Mesenchymal stem cell (in vitro differentiated cells and primary cell): ENCODE measurements around the gene ZNF396.

Experiments
- DNase-seq: peaks from one replicate; pipeline ENCODE4 v3.0.0-alpha.2; 2013
- H2AFZ ChIP-seq: one replicate; pipeline ENCODE4 v1.6.1; 2013; ENCODE audit warnings: low read depth, mild to moderate bottlenecking, control low read depth, inconsistent platforms, low read length, moderate library complexity
- H2AK5ac ChIP-seq: 2 replicates; pipeline ENCODE4 v1.6.1; 2013; ENCODE audit warnings: low read length, moderate library complexity, mild to moderate bottlenecking, inconsistent platforms; ENCODE audit not compliant: severe bottlenecking
- H2BK120ac ChIP-seq: one replicate; pipeline ENCODE4 v1.6.1; 2013; ENCODE audit warnings: low read depth, mild to moderate bottlenecking, inconsistent platforms, low read length, moderate library complexity
- H2BK12ac ChIP-seq, 2 experiments: one replicate each; pipeline ENCODE4 v1.6.1; 2013; ENCODE audit warnings: inconsistent platforms in 2 of 2, low read length in 2 of 2, mild to moderate bottlenecking in 2 of 2, moderate library complexity in 2 of 2, control low read depth in 1 of 2
- H2BK15ac ChIP-seq: one replicate; pipeline ENCODE4 v1.6.1; 2013; ENCODE audit warnings: mild to moderate bottlenecking, low read depth, inconsistent platforms; ENCODE audit not compliant: poor library complexity, severe bottlenecking
- H2BK5ac ChIP-seq: 2 replicates; pipeline ENCODE4 v1.6.1; 2013; ENCODE audit warnings: low read depth, mild to moderate bottlenecking, low read length, control low read depth, inconsistent platforms; ENCODE audit not compliant: poor library complexity, severe bottlenecking
- H3K14ac ChIP-seq, 2 experiments: one replicate each; pipeline ENCODE4 v1.6.1; 2013; ENCODE audit warnings: inconsistent platforms in 2 of 2, low read length in 2 of 2, control low read depth in 1 of 2, mild to moderate bottlenecking in 1 of 2, moderate library complexity in 1 of 2
- H3K18ac ChIP-seq, 2 experiments: one replicate each; pipeline ENCODE4 v1.6.1; 2013; ENCODE audit warnings: inconsistent platforms in 2 of 2, low read length in 2 of 2, control low read depth in 1 of 2, low read depth in 1 of 2, mild to moderate bottlenecking in 1 of 2
- H3K23ac ChIP-seq, 2 experiments: one replicate each; pipeline ENCODE4 v1.6.1; 2013; ENCODE audit warnings: inconsistent platforms in 2 of 2, low read length in 2 of 2, mild to moderate bottlenecking in 2 of 2, moderate library complexity in 2 of 2, control low read depth in 1 of 2
- H3K27ac ChIP-seq: 2 replicates; pipeline ENCODE4 v1.5.1; 2013; ENCODE audit warnings: mild to moderate bottlenecking, moderate library complexity, low read length, control low read depth, inconsistent platforms; ENCODE audit not compliant: poor library complexity, severe bottlenecking
- H3K27me3 ChIP-seq, 2 experiments: 2 replicates each; pipeline versions ENCODE4 v1.6.1 to v1.7.0; 2013; ENCODE audit warnings: low read length in 2 of 2, mild to moderate bottlenecking in 2 of 2, moderate library complexity in 2 of 2, control low read depth in 1 of 2, inconsistent platforms in 1 of 2; ENCODE audit not compliant: control insufficient read depth in 1 of 2, insufficient read depth in 1 of 2
- H3K36me3 ChIP-seq, 2 experiments: 2 replicates each; pipeline versions ENCODE4 v1.6.1 to v1.7.0; 2013; ENCODE audit warnings: low read length in 2 of 2, control low read depth in 1 of 2, inconsistent platforms in 1 of 2, low read depth in 1 of 2, mild to moderate bottlenecking in 1 of 2; ENCODE audit not compliant: insufficient read depth in 2 of 2, control insufficient read depth in 1 of 2
- H3K4ac ChIP-seq, 2 experiments: one replicate each; pipeline ENCODE4 v1.6.1; 2013; ENCODE audit warnings: inconsistent platforms in 2 of 2, low read length in 2 of 2, mild to moderate bottlenecking in 2 of 2, moderate library complexity in 2 of 2, control low read depth in 1 of 2, low read depth in 1 of 2
- H3K4me1 ChIP-seq: 2 replicates; pipeline ENCODE4 v1.6.1; 2013; ENCODE audit warnings: low read depth, low read length, control low read depth; ENCODE audit not compliant: control insufficient read depth, insufficient read depth
- H3K4me2 ChIP-seq: 2 replicates; pipeline ENCODE4 v1.6.1; 2013; ENCODE audit warnings: low read length, mild to moderate bottlenecking, inconsistent platforms; ENCODE audit not compliant: poor library complexity, severe bottlenecking
- H3K4me3 ChIP-seq, 2 experiments: 2 replicates each; pipeline versions ENCODE4 v1.5.1 to v1.7.0; 2013; ENCODE audit warnings: low read length in 2 of 2, mild to moderate bottlenecking in 2 of 2, control low read depth in 1 of 2, low read depth in 1 of 2; ENCODE audit not compliant: insufficient read depth in 1 of 2
- H3K79me1 ChIP-seq: replicated peaks from 2 replicates; pipeline ENCODE4 v1.6.1; 2013; ENCODE audit warnings: mild to moderate bottlenecking, control low read depth, low read length, inconsistent platforms; ENCODE audit not compliant: poor library complexity, severe bottlenecking
- H3K9ac ChIP-seq: 2 replicates; pipeline ENCODE4 v1.7.0; 2013; ENCODE audit warnings: mild to moderate bottlenecking, low read length, moderate library complexity
- H3K9me3 ChIP-seq: 2 replicates; pipeline ENCODE4 v1.7.0; 2013; ENCODE audit warnings: mild to moderate bottlenecking, low read length; ENCODE audit not compliant: control insufficient read depth
- H4K8ac ChIP-seq: one replicate; pipeline ENCODE4 v1.6.1; 2013; ENCODE audit warnings: inconsistent platforms, mild to moderate bottlenecking, low read length, moderate library complexity
- H4K91ac ChIP-seq: one replicate; pipeline ENCODE4 v1.6.1; 2013; ENCODE audit warnings: mild to moderate bottlenecking, low read length, inconsistent platforms
- WGBS: methylation state at CpG from one replicate; pipeline ENCODE4 v1.1.7; 2013; ENCODE audit warnings: mixed read lengths; 5-methylcytosine and 5-hydroxymethylcytosine counted together

The ZNF396 gene

GRCh38 chr18:35355140-35355618 is 22.0 kb downstream of the ZNF396 start:
- WGBS, result 58% methylated on average over 2 of the region's 4 CpGs
- H3K18ac ChIP-seq, result no peak overlapping the region
- H2AK5ac ChIP-seq, result no peak overlapping the region
- H3K79me1 ChIP-seq, result no peaks in the 10 kb centered on the region
- H4K8ac ChIP-seq, result no peak overlapping the region
- H2BK5ac ChIP-seq, result no peak overlapping the region
- H2AFZ ChIP-seq, result no peak overlapping the region
- H3K14ac ChIP-seq, result no peak overlapping the region
- peak overlapping the region in 1 of 2 experiments; percentile 57 for H3K4me3 ChIP-seq
- H3K9me3 ChIP-seq, result peaks cover 7% of the 10 kb centered on the region
- no peak overlapping the region for H3K23ac ChIP-seq
- no peaks in the 10 kb centered on the region for H3K36me3 ChIP-seq
- H3K4me2 ChIP-seq, result peak overlapping the region; percentile 40
- no peak overlapping the region for H2BK15ac ChIP-seq
- H3K4me1 ChIP-seq, result no peaks in the 10 kb centered on the region
- H3K9ac ChIP-seq, result peak overlapping the region; percentile 78
- peak; percentile 81 for DNase-seq
- no peak overlapping the region for H3K4ac ChIP-seq
- no peak overlapping the region for H4K91ac ChIP-seq
- H2BK120ac ChIP-seq, result no peak overlapping the region
- H3K27ac ChIP-seq, result no peak overlapping the region
- no peaks in the 10 kb centered on the region for H3K27me3 ChIP-seq
- H2BK12ac ChIP-seq, result no peak overlapping the region

GRCh38 chr18:35352778-35353177 is 24.4 kb downstream of the ZNF396 start:
- H3K14ac ChIP-seq, result no peak overlapping the region
- H3K4me2 ChIP-seq, result no peak overlapping the region
- DNase-seq, result no peak
- H2AK5ac ChIP-seq, result no peak overlapping the region
- no peak overlapping the region for H2BK15ac ChIP-seq
- no peak overlapping the region for H2AFZ ChIP-seq
- H3K79me1 ChIP-seq, result no peaks in the 10 kb centered on the region
- H3K36me3 ChIP-seq, result no peaks in the 10 kb centered on the region
- H2BK120ac ChIP-seq, result no peak overlapping the region
- H4K8ac ChIP-seq, result no peak overlapping the region
- peaks cover 7% of the 10 kb centered on the region for H3K9me3 ChIP-seq
- no peaks in the 10 kb centered on the region for H3K27me3 ChIP-seq
- H3K18ac ChIP-seq, result no peak overlapping the region
- H3K4me1 ChIP-seq, result no peaks in the 10 kb centered on the region
- no peak overlapping the region for H3K9ac ChIP-seq
- no peak overlapping the region for H3K23ac ChIP-seq
- no peak overlapping the region for H4K91ac ChIP-seq
- no peak overlapping the region for H3K27ac ChIP-seq
- no peak overlapping the region for H3K4me3 ChIP-seq
- no peak overlapping the region for H3K4ac ChIP-seq
- H2BK5ac ChIP-seq, result no peak overlapping the region
- H2BK12ac ChIP-seq, result no peak overlapping the region

DNA sequence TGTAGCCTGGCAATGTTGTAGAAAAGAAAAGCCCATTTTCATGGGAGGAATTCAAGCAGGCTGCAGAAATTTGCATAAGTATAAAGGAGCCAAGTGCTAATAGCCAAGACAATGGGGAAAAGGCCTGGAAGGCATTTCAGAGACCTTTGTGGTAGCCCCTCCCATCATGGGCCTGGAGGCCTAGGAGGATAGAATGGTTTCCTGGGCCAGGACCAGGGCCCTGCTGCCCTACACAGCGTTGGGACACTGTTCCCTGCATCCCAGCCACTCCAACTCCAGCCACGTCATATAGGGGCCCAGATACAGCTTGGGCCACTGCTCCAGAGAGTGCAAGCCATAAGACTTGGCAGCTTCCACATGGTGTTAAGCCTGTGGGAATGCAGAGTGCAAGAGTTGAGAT is 24.9 kb downstream of the ZNF396 start:
- no peak overlapping the region for H3K27ac ChIP-seq

DNA sequence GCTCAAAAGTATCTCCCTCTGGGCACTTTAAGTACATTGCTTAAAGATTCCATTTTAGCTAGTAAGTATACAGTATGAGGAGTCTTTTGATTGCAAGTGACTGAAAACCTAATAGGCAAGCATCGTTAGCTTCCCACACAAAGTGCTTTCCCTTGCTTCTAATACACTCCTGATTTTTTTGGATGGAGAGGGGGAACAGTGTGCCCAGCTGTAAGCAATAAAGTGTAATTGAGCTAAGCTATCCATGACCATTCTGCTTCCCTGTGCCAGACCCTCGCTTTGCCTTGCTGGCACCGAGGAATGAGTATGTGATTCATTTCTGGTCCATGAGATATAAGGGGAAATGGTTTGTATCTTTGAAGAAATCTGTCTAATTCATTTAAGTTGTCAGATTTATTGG is 29.1 kb downstream of the ZNF396 start:
- no peak overlapping the region for H3K4me2 ChIP-seq
- H3K9me3 ChIP-seq, result peaks cover 7% of the 10 kb centered on the region
- no peak overlapping the region for H2BK15ac ChIP-seq
- H3K79me1 ChIP-seq, result no peaks in the 10 kb centered on the region
- peaks cover 2% of the 10 kb centered on the region for H3K4me1 ChIP-seq
- H3K9ac ChIP-seq, result no peak overlapping the region
- H3K4me3 ChIP-seq, result no peak overlapping the region
- no peak overlapping the region for H3K4ac ChIP-seq
- H2BK12ac ChIP-seq, result no peak overlapping the region
- no peaks in the 10 kb centered on the region for H3K27me3 ChIP-seq
- H4K91ac ChIP-seq, result no peak overlapping the region
- H2BK120ac ChIP-seq, result no peak overlapping the region
- WGBS, result 93% methylated on average over 2 of the region's 3 CpGs
- no peak overlapping the region for H2AK5ac ChIP-seq
- no peak overlapping the region for H3K27ac ChIP-seq
- no peak overlapping the region for H4K8ac ChIP-seq
- no peak for DNase-seq
- H3K36me3 ChIP-seq, result no peaks in the 10 kb centered on the region
- H3K18ac ChIP-seq, result no peak overlapping the region
- no peak overlapping the region for H2AFZ ChIP-seq
- no peak overlapping the region for H3K14ac ChIP-seq
- no peak overlapping the region for H2BK5ac ChIP-seq
- no peak overlapping the region for H3K23ac ChIP-seq

More for the DNA sequence above, 24.9 kb downstream of the ZNF396 start:
- Histone ChIP-seq H4K91ac (no peak overlapping the region), H2BK5ac (no peak overlapping the region), H2AFZ (no peak overlapping the region), H3K36me3 (no peaks in the 10 kb centered on the region), H3K4me1 (no peaks in the 10 kb centered on the region), H2BK120ac (no peak overlapping the region), H4K8ac (no peak overlapping the region), H3K79me1 (no peaks in the 10 kb centered on the region), H3K4me2 (no peak overlapping the region), H3K27me3 (no peaks in the 10 kb centered on the region), H3K9me3 (peaks cover 7% of the 10 kb centered on the region), H2BK15ac (no peak overlapping the region), H2AK5ac (no peak overlapping the region), H3K4me3 (no peak overlapping the region), H3K14ac (no peak overlapping the region), H3K23ac (no peak overlapping the region), H3K4ac (no peak overlapping the region), H3K18ac (no peak overlapping the region), H2BK12ac (no peak overlapping the region), H3K9ac (no peak overlapping the region)
- WGBS, result 60% methylated on average over 2 of the region's 2 CpGs
- no peak for DNase-seq
